Embryonic facial prominence (tissue), 1 donor: ENCODE measurements around the gene ZNF423.

Experiments
- DNase-seq: peaks from one replicate; pipeline ENCODE4 v3.0.0-alpha.2; 2016; ENCODE audit errors: extremely low spot score

Gene ZNF423

DNA sequence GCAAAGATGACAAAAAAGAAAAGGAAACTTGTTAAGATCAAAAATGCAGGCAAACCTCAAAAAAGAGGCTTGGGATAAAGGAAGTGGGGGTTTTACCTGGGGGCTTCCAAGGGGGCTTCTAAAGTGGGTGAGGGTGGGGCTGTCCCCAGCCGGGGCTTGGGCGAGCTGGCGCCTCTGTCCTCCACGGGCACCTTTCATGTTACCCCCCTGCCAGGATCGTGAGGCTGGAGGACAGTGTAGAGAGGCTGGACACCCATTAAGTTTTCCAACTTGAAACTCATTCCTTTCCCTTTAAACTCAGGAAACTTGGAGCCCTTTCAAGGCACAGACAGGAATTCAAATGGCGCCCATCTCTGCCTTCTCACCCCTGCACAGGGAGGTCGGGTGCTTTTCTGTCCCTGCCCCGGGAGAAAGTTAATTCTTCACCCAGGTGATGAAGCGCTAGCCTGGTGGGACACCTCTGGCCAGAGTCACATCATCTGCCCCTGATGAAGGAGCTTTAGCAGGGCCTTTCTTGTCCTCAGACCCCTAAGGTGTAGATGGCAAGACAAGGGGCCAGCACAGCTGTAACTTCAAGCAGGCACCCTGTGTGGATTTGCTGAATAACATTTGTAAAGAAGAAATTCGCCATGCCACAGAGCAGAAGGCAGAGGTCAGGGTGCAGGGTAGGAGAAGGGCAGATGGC is 395.0 kb downstream of the ZNF423 start:
- no peak for DNase-seq

GRCh38 chr16:49459953-49460735 is 395.8 kb downstream of the ZNF423 start:
- no peak for DNase-seq

DNA sequence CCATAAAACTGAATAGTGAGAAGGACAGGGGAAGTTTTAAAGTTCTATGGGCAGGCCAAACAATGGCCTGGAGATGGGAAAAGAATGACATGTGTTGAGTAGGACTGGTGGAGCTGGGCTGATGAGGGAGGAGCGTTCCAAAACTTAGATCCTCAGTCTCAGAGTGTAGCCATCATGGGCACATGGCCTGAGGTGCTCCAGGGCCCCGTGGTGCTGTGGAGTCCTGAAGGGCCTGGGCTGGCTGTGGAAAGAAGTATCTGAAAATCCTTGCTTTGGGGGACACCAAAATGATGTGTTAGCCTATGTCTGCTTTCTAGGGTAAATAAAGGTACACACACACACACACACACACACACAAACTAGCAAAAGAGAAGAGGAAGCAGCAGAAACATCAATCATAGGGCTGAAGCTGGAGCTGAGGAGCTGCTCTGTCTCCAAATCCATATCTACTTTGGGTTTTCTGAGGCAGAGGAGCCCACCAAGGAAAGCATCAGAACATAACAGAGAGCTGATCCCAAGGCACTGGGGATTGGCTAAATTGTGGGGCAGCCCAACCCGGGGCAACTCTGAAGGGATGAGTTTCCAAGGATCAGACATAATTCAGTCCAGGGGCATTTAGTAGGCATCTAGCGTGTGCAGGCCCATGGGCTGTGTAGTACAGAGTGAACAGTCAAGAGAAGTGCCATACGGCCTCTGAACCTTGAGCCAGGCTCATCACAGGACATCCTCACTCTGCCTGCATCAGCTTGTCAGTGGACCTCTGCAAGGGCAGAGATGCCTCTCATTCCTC is 397.1 kb downstream of the ZNF423 start:
- DNase-seq, result no peak

GRCh38 chr16:49458243-49458642 is 397.7 kb downstream of the ZNF423 start:
- DNase-seq, result no peak

DNA sequence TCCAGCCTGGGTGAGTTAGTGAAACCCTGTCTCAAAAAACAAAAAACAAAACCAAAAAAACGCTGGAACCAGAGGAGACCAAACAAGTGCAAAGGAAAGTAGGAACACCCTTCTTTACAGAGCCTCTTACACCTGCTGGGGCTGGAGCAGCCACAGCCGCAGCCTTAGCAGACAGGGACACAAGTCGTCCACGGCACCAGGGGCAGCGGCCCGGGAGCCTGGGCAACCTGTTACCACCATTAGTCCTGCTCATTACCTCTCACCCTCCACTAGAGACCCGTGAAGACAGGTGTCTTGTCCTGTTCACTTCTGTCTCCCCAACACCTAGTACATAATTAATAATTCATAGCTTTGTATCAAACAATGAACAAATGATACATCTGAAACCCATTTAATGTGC is 398.7 kb downstream of the ZNF423 start:
- DNase-seq, result no peak

DNA sequence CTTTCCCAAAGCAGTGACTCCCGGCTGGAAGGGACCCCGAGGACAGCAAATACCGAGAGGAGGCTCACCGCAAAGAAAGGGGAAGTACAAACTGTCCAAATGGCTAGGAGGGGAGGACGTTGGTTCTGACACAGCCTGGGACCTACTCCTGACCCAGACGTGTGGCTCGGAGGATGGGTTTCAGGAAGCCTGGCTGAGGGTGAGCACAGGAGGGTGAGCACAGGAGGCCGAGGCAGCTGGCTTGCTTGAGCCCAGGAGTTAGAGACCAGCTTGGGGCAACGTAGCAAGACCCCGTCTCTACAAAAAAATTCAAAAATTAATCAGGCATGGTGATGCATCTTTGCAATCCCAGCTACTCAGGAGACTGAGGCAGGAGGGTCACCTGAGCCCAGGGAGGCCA is 399.1 kb downstream of the ZNF423 start:
- no peak for DNase-seq

- no peak for DNase-seq
Observed at GRCh38 chr16:49455991-49456745, 399.7 kb downstream of the ZNF423 start.

- DNase-seq, result no peak
Observed at GRCh38 chr16:49455181-49455990, 400.5 kb downstream of the ZNF423 start.

- DNase-seq, result no peak
Observed at GRCh38 chr16:49454426-49455180, 401.3 kb downstream of the ZNF423 start.

- no peak for DNase-seq
Observed at GRCh38 chr16:49453983-49454382, 401.9 kb downstream of the ZNF423 start.

- no peak for DNase-seq
Observed at GRCh38 chr16:49453021-49453420, 402.9 kb downstream of the ZNF423 start.

DNA sequence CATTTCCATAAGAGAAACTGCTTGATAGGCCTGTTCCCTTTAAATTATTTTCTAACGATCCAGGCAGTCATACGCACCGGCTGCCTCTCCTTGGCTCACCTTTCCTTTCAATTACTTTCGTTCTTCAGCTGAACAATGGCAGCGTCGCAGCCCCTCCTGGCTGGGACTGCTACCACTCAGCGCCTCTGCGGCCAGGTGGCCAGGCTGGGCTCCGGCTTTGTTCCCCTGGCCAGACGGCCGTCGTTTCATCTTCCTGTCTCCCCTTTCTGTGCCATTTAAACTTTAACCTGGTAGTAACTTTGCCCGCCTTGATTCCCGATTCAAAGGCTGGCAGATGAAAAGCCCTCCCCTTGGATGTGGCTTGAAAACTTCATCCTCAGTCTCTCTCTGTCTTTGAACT is 403.3 kb downstream of the ZNF423 start:
- DNase-seq, result no peak

DNA sequence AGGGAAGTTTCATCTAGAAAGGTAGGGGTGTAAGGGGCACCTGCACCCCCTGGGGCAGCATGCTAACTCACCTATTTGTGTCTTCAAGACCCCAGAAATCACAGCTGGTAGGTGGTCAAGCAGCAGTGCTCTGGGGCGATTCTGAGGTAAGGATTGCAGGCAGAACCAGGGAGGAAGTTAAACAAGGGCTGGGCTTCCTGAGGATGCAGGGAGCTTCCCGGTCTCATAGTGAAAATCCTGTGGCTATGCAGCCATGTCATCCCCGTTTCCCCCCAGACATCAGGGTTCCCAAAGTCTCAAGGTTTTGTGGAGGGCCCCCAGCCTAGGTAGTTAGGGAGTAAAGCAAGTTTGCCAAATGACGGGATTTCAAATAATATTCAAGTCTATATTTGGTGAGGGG is 403.8 kb downstream of the ZNF423 start:
- no peak for DNase-seq

DNA sequence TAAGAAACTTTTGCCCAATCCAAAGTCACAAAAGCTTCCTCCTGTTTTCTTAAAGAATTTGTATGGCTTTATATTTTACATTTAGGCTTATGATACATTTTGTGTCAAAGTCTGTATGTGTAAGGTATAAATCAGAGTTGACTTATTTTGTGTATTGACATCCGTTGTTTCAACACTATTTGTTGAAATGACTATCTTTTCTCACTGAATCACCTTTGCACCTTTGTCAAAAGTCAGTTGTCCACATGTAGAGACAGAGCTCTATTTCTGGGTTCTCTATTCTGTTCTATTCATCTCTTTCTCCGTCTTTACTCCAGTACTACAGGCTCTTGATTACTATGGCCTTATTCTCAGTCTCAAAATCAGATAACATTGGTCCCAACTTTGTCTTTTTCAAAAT is 409.1 kb downstream of the ZNF423 start:
- DNase-seq, result no peak

DNA sequence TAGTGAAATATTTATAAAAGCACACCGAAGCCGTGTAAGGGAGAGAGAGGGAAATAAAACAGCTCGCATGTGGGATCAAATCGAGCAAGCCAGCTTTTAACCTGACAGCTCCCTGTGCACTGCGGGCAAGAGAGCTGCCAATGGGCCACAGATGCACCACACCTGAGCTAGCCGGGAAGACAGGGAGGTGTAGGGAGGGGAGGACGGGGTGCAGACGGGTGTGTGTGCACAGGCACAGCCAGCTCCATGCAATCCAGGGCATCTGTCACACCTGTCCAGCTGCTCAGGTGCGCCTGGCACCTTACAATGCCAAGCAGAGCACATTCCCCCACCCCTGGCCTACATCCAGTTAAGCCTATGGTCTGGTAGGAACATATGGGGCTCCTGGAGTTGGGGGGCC is 412.3 kb downstream of the ZNF423 start:
- DNase-seq, result no peak

DNA sequence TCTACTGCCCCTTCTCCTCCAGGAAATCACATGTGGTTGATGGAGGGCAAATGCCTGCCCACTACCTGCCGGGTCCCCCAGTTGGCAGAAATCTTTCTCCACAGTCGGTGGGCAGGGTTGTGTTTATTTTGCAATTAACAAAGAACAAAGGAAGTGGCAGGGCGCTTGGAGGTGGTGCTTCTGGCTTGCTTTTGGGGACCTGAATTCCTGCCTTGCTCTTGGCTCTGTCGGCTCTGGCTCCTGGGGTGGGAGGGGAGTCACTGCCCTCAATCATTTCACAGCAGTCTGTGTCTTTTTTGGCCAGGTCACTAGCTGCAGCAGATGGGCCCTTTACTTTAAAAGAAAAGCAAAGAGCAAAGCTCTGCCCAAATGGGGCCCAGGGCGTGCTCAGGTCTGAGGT is 413.1 kb downstream of the ZNF423 start:
- DNase-seq, result no peak

DNA sequence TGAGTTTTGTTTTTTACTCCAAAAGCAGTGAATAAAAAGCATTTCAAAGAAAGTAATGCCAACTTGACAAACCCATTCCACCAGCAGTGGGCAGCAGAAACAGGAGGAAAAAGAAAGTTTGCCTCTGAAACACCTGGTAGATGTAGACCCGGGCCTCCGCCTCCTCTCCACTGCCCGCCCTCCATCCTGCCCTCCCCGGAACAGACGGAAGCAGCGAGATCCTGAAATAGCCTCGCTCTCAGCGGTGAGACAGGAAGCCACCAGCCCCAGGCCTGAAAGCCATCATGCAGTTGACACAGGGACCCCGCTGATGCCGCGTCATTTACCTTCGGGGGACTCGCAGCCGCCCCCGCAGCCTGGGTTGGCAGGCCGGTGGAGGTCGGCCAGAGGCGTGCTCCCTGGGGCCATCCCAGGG is 414.5 kb downstream of the ZNF423 start:
- no peak for DNase-seq

GRCh38 chr16:49440156-49441065 is 415.5 kb downstream of the ZNF423 start:
- no peak for DNase-seq

DNA sequence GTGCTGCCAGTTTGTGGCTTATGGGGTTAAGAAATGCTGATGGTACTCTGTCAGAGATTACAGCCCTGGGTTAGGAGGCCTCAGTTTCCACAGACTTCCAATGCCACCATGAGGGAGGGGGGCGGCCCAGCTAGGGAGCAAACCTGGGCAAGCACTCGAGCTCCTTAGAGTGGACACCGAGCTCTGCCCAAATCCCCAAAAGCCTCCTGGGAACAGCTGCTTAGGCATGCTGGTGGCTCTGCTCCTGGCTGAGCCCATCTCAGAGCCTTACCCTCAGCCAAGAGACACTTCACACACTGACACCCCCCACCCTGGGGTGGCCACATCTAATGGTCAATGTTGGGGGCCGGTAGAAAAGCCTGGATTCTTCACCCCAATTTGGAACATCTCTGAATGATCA is 416.2 kb downstream of the ZNF423 start:
- DNase-seq, result no peak
